Measurements from ENCODE around the gene CLUH.
"Not testable (repeated sequence)": the region's sequence is repeated elsewhere in the genome, so short reads cannot be mapped to it uniquely, and the experiment has no call there.

Gene CLUH

GRCh38 chr17:2656283-2656682 lies 55.3 kb downstream of the CLUH start:
- POLR2A ChIA-PET (ENCODE audit: low non-redundant PET): interaction anchor here (0.5 kb wide), 1 partner anchor 11 kb away, joined by 7 read pairs; no protein-coding TSS in a partner anchor
- TF ChIP-seq, protein P1, sequence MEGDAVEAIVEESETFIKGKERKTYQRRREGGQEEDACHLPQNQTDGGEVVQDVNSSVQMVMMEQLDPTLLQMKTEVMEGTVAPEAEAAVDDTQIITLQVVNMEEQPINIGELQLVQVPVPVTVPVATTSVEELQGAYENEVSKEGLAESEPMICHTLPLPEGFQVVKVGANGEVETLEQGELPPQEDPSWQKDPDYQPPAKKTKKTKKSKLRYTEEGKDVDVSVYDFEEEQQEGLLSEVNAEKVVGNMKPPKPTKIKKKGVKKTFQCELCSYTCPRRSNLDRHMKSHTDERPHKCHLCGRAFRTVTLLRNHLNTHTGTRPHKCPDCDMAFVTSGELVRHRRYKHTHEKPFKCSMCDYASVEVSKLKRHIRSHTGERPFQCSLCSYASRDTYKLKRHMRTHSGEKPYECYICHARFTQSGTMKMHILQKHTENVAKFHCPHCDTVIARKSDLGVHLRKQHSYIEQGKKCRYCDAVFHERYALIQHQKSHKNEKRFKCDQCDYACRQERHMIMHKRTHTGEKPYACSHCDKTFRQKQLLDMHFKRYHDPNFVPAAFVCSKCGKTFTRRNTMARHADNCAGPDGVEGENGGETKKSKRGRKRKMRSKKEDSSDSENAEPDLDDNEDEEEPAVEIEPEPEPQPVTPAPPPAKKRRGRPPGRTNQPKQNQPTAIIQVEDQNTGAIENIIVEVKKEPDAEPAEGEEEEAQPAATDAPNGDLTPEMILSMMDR (conservative IDR thresholded peaks at IDR 0.05; ENCODE audit: low read depth): no peak
- H3K27ac ChIP-seq: no peak overlapping the region
- CTCF ChIA-PET: no interaction called here
- DNase-seq (ENCODE audit: low spot score): no peak

- ChIA-PET POLR2A (ENCODE audit: low non-redundant PET) (no interaction called here), CTCF (no interaction called here)
- TF ChIP-seq, protein P1 (conservative IDR thresholded peaks at IDR 0.05; ENCODE audit: low read depth): no peak
- DNase-seq (ENCODE audit: low spot score): no peak
- H3K27ac ChIP-seq: no peak overlapping the region
Measured at GRCh38 chr17:2655546-2655945, 56.0 kb downstream of the CLUH start.

DNA sequence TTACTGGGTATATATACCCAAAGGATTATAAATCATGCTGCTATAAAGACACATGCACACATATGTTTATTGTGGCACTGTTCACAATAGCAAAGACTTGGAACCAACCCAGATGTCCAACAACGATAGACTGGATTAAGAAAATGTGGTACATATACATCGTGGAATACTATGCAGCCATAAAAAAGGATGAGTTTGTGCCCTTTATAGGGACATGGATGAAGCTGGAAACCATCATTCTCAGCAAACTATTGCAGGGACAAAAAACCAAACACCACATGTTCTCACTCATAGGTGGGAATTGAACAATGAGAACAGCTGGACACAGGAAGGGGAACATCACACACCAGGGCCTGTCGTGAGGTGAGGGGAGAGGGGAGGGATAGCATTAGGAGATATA lies 58.7 kb downstream of the CLUH start:
- POLR2A ChIA-PET (ENCODE audit: low non-redundant PET); CTCF ChIA-PET; DNase-seq (ENCODE audit: low spot score); H3K27ac ChIP-seq: not testable (repeated sequence)

DNA sequence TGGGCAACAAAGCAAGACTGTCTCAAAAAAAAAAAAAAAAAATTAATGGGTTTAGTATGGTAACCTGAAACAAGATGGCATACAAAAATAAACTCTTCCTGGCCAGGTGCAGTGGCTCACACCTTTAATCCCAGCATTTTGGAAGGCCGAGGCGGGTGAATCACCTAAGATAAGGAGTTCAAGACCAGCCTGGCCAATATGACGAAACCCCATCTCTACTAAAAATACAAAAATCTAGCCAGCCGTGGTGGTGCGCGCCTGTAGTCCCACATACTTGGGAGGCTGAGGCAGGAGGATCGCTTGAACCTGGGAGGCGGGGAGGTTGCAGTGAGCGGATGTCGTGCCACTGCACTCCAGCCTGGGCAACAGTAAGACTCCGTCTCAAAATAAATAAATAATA lies 62.4 kb downstream of the CLUH start:
- peak overlapping the region; percentile 58 for H3K27ac ChIP-seq
- POLR2A ChIA-PET (ENCODE audit: low non-redundant PET): no interaction called here
- CTCF ChIA-PET: no interaction called here

GRCh38 chr17:2647957-2648356 lies 63.6 kb downstream of the CLUH start:
- POLR2A ChIA-PET (ENCODE audit: low non-redundant PET): no interaction called here
- CTCF ChIA-PET: no interaction called here
- peak overlapping the region; percentile 27 for H3K27ac ChIP-seq
- TF ChIP-seq, protein P1 (conservative IDR thresholded peaks at IDR 0.05; ENCODE audit: low read depth): no peak
- DNase-seq (ENCODE audit: low spot score): no peak

More for the DNA sequence above, 62.4 kb downstream of the CLUH start:
- DNase-seq (ENCODE audit: low spot score): no peak
- TF ChIP-seq, protein P1 (conservative IDR thresholded peaks at IDR 0.05; ENCODE audit: low read depth): no peak

DNA sequence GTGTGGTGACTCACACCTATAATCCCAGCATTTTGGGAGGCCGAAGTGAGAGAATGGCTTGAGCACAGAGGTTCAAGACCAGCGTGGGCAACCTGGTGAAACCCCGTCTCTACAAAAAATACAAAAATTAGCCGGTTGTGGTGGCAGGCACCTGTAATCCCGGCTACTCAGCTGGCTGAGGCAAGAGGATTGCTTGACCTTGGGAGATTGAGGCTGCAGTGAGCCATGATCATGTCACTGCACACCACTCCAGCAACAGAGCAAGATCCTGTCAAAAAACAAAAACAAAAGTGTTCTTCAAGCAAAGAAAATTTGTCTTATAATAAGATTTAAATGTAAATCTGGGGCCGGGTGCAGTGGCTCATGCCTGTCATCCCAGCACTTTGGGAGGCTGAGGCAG lies 66.6 kb downstream of the CLUH start:
- peak overlapping the region; percentile 31; the same call in 1 of the 2 replicates for H3K27ac ChIP-seq
- DNase-seq (ENCODE audit: low spot score): no peak
- ChIA-PET POLR2A (ENCODE audit: low non-redundant PET) (interaction anchor here (0.7 kb wide), 1 partner anchor 11 kb away, joined by 7 read pairs; no protein-coding TSS in a partner anchor), CTCF (no interaction called here)
- TF ChIP-seq, protein P1 (conservative IDR thresholded peaks at IDR 0.05; ENCODE audit: low read depth): no peak
